ENCODE data around the gene SLC25A18.

The SLC25A18 gene

GRCh38 chr22:17569971-17570511, 6.7 kb downstream of the SLC25A18 start:
- no peak for TF ChIP-seq CTCF (IDR thresholded peaks at IDR 0.05; ENCODE audit: insufficient read depth, low read depth, low read length, missing control alignments)
- H3K4me3 ChIP-seq (ENCODE audit: low read length): no peak overlapping the region
- DNase-seq (ENCODE audit: low read depth): no peak

- TF ChIP-seq CTCF (IDR thresholded peaks at IDR 0.05; ENCODE audit: insufficient read depth, low read depth, low read length, missing control alignments): no peak
- peak overlapping the region; percentile 7 for H3K4me3 ChIP-seq (ENCODE audit: low read length)
- peak; percentile 68 for DNase-seq (ENCODE audit: low read depth)
Measured at GRCh38 chr22:17570851-17571631, 7.7 kb downstream of the SLC25A18 start.

GRCh38 chr22:17575151-17575550, 11.9 kb downstream of the SLC25A18 start:
- TF ChIP-seq CTCF (IDR thresholded peaks at IDR 0.05; ENCODE audit: insufficient read depth, low read depth, low read length, missing control alignments): no peak
- no peak overlapping the region for H3K4me3 ChIP-seq (ENCODE audit: low read length)
- DNase-seq (ENCODE audit: low read depth): no peak

- TF ChIP-seq CTCF (IDR thresholded peaks at IDR 0.05; ENCODE audit: insufficient read depth, low read depth, low read length, missing control alignments): no peak
- H3K4me3 ChIP-seq (ENCODE audit: low read length): no peak overlapping the region
- DNase-seq (ENCODE audit: low read depth): no peak
Measured at GRCh38 chr22:17575681-17576080, 12.4 kb downstream of the SLC25A18 start.

GRCh38 chr22:17576470-17576869, 13.2 kb downstream of the SLC25A18 start:
- peak; percentile 99 for DNase-seq (ENCODE audit: low read depth)
- H3K4me3 ChIP-seq (ENCODE audit: low read length): no peak overlapping the region
- TF ChIP-seq CTCF (IDR thresholded peaks at IDR 0.05; ENCODE audit: insufficient read depth, low read depth, low read length, missing control alignments): no peak

GRCh38 chr22:17578136-17578754, 14.9 kb downstream of the SLC25A18 start:
- DNase-seq (ENCODE audit: low read depth): peak; percentile 24
- H3K4me3 ChIP-seq (ENCODE audit: low read length): no peak overlapping the region
- no peak for TF ChIP-seq CTCF (IDR thresholded peaks at IDR 0.05; ENCODE audit: insufficient read depth, low read depth, low read length, missing control alignments)

All from epithelial cell of esophagus (primary cell).